ENCODE results near the gene OSGIN1.

Gene OSGIN1

GRCh38 chr16:83977056-83977815 is 24.2 kb downstream of the OSGIN1 start:
- no peak for DNase-seq
- in situ Hi-C loops (cut with MboI; ENCODE audit: low pct_unique_long_range_greater_than_20kb, low sequenced_read_pairs) = loop anchor here (10.0 kb wide), 1 partner anchor 88 kb away; no protein-coding TSS in a partner anchor

DNA sequence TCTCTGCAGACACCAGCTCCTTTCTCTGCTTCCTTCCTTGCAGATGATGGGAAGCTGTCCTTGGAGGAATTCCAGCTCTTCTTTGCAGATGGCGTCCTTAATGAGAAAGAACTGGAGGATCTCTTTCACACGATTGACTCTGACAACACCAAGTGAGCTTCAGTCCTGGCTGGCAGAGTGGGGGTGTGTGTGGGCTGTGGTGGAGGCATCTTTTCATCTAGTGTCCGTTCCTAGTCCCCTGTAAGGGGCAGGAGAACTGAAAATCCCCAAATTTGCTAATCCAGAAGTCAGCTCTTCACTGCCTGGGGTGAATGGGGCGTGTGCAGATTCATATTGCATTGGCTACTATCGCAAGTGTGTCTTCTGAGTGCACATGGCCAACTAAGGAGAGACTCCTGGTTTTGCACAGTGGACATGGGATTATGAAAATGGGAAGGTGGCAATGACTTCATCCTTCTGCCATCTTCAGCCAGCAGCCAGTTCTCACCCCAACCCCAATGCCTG is 25.4 kb downstream of the OSGIN1 start:
- DNase-seq = no peak
- in situ Hi-C loops (cut with MboI; ENCODE audit: low pct_unique_long_range_greater_than_20kb, low sequenced_read_pairs) = loop anchor here (10.0 kb wide), 1 partner anchor 86 kb away; no protein-coding TSS in a partner anchor

- DNase-seq = no peak
- in situ Hi-C loops (cut with MboI; ENCODE audit: low pct_unique_long_range_greater_than_20kb, low sequenced_read_pairs) = loop anchor here (10.0 kb wide), 1 partner anchor 85 kb away; no protein-coding TSS in a partner anchor
Observed at GRCh38 chr16:83979441-83979840, 26.4 kb downstream of the OSGIN1 start.

- in situ Hi-C loops (cut with MboI; ENCODE audit: low pct_unique_long_range_greater_than_20kb, low sequenced_read_pairs) = no loop called here
- DNase-seq = no peak
Observed at GRCh38 chr16:83980794-83981193, 27.8 kb downstream of the OSGIN1 start.

- in situ Hi-C loops (cut with MboI; ENCODE audit: low pct_unique_long_range_greater_than_20kb, low sequenced_read_pairs) = no loop called here
Observed at GRCh38 chr16:83981799-83982198, 28.8 kb downstream of the OSGIN1 start.

GRCh38 chr16:83983491-83983890 is 30.5 kb downstream of the OSGIN1 start:
- in situ Hi-C loops (cut with MboI; ENCODE audit: low pct_unique_long_range_greater_than_20kb, low sequenced_read_pairs) = no loop called here
- DNase-seq = no peak

More at GRCh38 chr16:83981799-83982198, 28.8 kb downstream of the OSGIN1 start:
- DNase-seq = no peak

- in situ Hi-C loops (cut with MboI; ENCODE audit: low pct_unique_long_range_greater_than_20kb, low sequenced_read_pairs) = no loop called here
- DNase-seq = no peak
Observed at GRCh38 chr16:83989300-83989699, 36.3 kb downstream of the OSGIN1 start.

DNA sequence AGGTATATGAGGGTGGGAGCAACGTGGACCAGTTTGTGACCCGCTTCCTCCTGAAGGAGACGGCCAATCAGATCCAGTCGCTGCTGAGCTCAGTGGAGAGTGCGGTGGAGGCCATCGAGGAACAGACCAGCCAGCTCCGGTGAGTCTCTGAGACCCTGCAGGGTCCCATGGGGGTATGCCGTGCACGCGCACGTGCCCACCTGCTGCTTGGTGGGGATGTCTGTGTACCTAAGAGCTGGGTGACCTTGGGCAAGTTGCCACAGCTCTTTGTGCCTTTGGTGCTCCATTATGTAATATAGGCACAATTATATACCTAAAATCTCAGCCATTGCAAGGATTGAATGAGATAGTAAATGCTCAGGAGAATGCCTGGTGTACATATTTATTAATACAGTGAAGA is 37.5 kb downstream of the OSGIN1 start:
- DNase-seq = no peak
- in situ Hi-C loops (cut with MboI; ENCODE audit: low pct_unique_long_range_greater_than_20kb, low sequenced_read_pairs) = no loop called here

- no peak for DNase-seq
- in situ Hi-C loops (cut with MboI; ENCODE audit: low pct_unique_long_range_greater_than_20kb, low sequenced_read_pairs) = no loop called here
Observed at GRCh38 chr16:83992624-83993023, 39.6 kb downstream of the OSGIN1 start.

- DNase-seq = peak; percentile 37
- in situ Hi-C loops (cut with MboI; ENCODE audit: low pct_unique_long_range_greater_than_20kb, low sequenced_read_pairs) = no loop called here
Observed at GRCh38 chr16:83994087-83994486, 41.0 kb downstream of the OSGIN1 start.

- no peak for DNase-seq
- in situ Hi-C loops (cut with MboI; ENCODE audit: low pct_unique_long_range_greater_than_20kb, low sequenced_read_pairs) = no loop called here
Observed at GRCh38 chr16:83994703-83995102, 41.7 kb downstream of the OSGIN1 start.

DNA sequence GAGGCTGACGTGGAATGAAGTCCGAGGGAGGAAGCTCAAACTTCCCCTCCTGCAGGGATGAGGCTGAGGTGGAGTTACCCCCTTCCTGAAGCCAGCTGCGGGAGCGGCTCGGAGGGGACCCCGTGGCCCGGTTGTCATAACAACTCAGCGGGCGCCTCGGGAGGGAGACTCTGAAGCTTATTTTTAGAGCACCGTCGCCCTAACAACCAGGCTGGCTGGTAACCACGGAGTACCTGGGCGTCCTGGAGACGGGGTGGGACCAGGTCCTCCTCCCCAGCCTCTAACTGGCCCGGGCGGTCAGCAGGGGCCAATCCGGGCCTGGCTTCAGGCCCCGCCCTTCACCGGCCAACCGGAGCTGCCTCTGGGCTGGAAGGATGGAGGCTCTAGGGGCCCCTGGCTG is 42.7 kb downstream of the OSGIN1 start:
- no peak for DNase-seq
- in situ Hi-C loops (cut with MboI; ENCODE audit: low pct_unique_long_range_greater_than_20kb, low sequenced_read_pairs) = no loop called here

DNA sequence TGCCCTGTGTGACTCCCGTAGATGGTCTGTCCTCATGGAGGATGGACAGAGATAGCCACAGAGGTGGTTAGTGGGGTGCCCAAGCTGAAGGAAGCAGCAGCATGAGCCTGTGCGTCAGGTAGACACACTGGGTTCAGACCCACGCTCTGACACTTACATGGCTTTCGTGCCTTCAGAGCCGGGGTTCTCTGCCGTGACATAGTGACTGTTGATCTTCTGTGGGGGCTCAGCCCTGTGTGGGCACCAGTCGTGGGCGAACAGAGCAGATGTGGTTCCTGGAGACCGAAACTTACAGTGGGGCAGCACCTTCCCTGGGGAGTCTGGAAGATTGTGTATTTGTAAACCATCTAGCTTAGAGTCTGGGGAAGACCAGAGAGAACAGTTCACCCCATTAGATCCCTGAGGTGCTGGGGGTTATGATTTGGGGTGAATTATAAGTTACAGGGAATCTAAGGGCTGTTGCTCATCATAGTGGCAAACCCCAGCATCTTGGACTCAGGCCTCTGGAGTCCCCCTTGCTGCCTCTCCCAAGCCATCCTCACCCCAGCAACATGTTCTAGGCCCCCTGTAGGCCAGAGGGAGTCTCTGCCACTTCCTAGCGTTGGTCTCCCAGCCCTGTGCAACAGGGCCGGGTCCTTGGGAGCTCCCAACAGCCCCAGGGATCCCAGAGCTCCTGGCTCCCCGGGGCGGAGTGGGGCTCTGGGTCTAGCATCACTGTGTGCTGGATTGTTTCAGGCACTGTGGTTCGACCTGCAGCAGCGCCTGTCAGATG is 43.6 kb downstream of the OSGIN1 start:
- in situ Hi-C loops (cut with MboI; ENCODE audit: low pct_unique_long_range_greater_than_20kb, low sequenced_read_pairs) = no loop called here
- peak; percentile 9 for DNase-seq

DNA sequence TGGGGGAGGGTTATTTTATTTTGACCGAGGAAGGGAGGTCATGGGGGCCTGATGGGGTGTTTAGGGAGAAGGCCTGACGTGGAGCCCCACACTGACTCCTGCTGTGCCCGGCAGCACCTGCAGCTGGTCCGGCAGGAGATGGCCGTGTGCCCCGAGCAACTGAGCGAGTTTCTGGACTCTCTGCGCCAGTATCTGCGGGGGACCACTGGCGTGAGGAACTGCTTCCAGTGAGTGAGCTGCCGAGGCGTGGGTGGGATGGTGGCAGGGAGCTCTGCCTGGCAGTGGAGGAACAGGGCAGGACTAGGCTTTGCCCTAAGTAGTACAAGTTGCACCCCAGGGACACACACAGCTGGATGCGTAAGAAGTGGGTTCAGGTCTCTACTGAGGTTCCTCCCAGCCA is 45.1 kb downstream of the OSGIN1 start:
- in situ Hi-C loops (cut with MboI; ENCODE audit: low pct_unique_long_range_greater_than_20kb, low sequenced_read_pairs) = no loop called here
- no peak for DNase-seq

DNA sequence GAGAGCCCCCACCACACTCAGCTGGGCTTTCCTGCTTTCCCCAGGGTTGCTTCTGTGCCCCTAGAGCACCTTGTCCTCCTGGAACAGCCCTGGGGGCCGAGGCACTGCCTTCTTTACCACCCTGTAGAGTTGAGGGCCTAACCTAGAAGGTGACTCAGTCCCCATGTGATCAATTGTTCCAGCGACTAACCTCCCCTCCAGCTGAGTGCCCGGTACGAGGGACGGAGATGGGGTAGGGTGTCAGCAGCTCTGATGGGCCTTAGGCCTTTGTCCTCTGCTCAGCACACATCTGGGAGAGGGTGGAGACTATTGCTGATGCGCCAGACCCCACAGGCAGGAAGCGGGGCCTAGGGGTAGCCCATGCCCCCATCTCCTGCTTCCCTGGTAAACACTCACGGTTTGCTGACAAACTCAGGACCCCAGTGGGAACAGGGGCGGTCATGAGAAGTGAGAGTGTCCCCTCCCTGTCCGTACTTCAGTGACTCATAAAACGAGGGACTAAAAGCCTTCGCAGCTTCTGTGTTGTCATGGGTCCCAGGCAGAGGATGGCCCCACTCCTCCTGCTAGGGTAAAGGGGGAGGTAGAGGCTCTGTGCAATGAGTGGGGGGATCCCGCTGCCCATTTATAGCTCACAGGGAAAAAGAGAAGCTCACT is 48.1 kb downstream of the OSGIN1 start:
- in situ Hi-C loops (cut with MboI; ENCODE audit: low pct_unique_long_range_greater_than_20kb, low sequenced_read_pairs) = no loop called here
- DNase-seq = no peak

DNA sequence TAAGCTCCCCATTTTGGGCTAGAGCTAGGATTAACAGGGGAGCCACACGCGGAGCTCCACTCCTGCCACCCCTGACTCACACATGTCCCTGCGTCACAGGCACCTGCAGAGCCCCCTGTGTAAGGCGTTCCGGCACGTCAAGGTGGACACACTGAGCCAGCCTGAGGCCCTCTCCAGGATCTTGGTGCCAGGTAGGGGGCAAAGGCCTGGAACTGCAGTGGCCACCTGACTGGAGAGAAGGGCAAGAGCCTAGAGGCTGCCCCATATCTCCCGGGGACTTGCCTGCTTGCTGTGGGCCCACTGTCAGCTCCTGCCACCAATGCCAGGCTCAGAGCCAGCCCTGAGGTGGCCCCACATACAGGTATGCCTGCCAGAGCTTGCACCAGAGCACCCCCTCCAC is 48.7 kb downstream of the OSGIN1 start:
- DNase-seq = no peak
- in situ Hi-C loops (cut with MboI; ENCODE audit: low pct_unique_long_range_greater_than_20kb, low sequenced_read_pairs) = no loop called here

- no peak for DNase-seq
Observed at GRCh38 chr16:84003038-84003437, 50.0 kb downstream of the OSGIN1 start.

DNA sequence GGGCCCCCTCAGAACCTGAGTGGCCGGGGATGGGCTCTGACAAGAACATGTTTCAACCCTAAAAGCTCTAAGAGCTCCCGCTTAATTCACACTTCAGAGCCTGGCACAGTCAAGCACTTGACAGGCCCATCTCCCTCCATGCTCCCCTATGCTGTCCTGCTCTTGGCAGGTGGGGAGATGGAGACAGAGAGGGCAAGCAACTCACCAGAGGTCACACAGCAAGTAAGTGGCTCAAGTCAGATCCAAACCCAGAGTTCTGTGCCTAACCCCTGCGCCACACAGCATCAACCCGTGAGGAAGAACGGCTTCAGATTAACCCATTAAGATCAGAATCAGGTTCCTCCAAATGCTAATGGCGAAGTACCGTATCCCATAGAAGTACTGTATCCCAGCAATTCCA is 51.4 kb downstream of the OSGIN1 start:
- in situ Hi-C loops (cut with MboI; ENCODE audit: low pct_unique_long_range_greater_than_20kb, low sequenced_read_pairs) = no loop called here
- DNase-seq = no peak

More at GRCh38 chr16:84003038-84003437, 50.0 kb downstream of the OSGIN1 start:
- in situ Hi-C loops (cut with MboI; ENCODE audit: low pct_unique_long_range_greater_than_20kb, low sequenced_read_pairs) = no loop called here

DNA sequence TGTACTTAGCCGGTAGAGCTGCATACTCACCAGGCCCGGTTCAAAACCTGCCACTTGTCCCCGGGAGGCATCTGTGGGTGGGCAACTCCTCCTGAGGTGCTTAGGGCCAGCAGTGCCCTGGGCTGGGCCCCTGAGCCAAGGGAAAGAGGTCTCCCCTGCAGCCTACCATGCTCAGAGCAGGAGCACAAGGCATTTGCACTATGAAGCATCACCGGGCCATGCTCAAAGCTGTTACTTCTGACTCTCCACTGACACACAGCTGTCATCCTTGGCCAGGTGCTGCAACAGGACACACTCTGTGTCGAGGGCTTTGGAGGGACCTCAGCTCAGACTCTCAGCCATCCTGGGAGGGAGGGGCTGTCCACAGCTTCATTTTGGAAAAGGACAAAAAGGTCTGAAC is 52.4 kb downstream of the OSGIN1 start:
- DNase-seq = no peak
- in situ Hi-C loops (cut with MboI; ENCODE audit: low pct_unique_long_range_greater_than_20kb, low sequenced_read_pairs) = no loop called here

DNA sequence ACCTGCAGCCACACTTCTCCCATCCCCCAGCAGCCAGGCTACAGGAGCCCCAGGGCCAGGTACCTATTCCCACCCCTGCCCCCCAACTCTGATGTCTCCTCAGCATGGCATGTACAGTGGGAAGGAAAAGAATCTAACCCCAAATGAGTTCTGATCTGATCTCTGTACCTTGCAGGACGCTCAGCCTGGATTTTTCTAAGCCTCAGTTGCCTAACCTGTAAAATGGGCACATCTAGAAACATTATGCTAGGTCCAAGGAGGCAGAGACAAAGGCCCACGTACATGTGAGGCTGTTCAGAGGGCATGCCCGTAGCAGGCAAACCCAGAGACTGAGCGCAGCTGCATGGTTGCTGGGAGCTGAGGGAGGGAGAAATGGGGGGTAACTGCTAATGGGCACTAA is 54.5 kb downstream of the OSGIN1 start:
- in situ Hi-C loops (cut with MboI; ENCODE audit: low pct_unique_long_range_greater_than_20kb, low sequenced_read_pairs) = no loop called here
- DNase-seq = no peak
